ENCODE data around the gene PDLIM5.

DNA sequence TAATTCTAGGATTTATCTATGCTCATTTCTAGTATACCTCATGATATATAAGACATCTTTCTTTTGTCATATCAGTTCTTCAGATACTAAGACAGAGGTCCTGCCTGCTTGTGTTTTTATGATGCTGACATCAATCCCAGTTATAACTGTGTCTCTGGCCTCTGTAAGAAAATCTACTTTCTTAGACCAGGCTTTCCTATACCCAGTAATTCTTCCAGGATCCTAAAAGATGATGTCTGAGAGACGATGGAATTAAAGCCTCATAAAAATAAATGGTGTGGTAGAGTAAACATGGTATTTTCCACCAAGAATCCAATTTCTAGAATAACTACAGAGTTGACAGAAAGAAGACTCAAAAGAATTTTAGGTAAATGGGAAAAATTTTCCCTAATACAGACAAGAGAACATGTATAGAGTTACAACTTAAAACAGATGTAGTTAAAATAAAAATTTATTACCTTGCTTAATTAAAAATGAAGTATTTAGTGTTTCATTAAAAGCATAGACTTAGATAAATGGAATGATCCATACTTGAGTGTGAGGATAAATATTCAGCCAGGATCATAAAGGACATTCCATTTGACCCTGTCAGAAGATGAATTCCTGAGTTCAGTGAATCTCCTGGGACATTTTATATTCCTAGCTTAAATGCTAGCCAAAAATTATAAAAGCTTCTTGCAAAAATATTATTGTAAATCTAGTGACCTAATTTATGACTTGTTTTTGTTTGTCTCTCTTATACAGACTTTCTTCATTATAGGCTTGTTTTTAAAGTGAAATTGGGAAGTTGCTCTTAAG lies 137.4 kb downstream of the PDLIM5 start:
- TF ChIP-seq ARNT (IDR thresholded peaks at IDR 0.05) (no peak), BHLHE40 (IDR thresholded peaks at IDR 0.05; ENCODE audit: borderline replicate concordance) (no peak), ELF4 (IDR thresholded peaks at IDR 0.05) (no peak), HDGF (IDR thresholded peaks at IDR 0.05; ENCODE audit: borderline replicate concordance) (no peak), NFRKB (IDR thresholded peaks at IDR 0.05) (no peak), ZNF384 (IDR thresholded peaks at IDR 0.05) (no peak), FOXM1 (IDR thresholded peaks at IDR 0.05; ENCODE audit: borderline replicate concordance) (no peak)
